ENCODE measurements around the gene WDR38.

DNA sequence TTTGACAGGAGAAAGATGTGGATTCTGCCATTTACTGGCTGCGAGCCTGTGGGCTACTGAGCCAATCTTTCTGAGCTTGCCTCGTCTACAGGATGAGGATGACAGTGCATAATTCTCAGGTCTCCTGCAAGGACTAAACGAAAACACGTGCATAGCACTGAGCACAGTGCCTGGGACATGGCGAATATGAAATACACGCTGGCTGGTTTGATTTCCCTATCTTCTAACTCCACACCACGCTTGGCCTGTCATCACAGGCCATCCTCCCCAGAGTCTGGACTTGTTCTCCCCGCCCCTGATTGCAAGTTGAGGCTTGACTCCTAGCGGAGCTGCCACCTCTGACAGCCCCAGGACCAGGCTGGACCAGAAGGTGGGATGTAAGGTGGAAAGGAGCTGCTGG is 46.6 kb downstream of the WDR38 start:
- TF ChIP-seq GATA3 (IDR thresholded peaks at IDR 0.05; ENCODE audit: low read depth, low read length) (no peak), GATA2 (IDR thresholded peaks at IDR 0.05; ENCODE audit: low read depth, low read length) (no peak)
